ENCODE data around the gene IL7R. TPM values are rescaled to one million over a fixed set of nuclear protein-coding genes. Genes with fewer than 3 reads are reported as not detected.
A peak's percentile ranks its signal among the peaks of the same experiment; 100 is the strongest.

The IL7R gene
- total RNA-seq, 1 donor from 2014 or later = 5.6 TPM

DNA sequence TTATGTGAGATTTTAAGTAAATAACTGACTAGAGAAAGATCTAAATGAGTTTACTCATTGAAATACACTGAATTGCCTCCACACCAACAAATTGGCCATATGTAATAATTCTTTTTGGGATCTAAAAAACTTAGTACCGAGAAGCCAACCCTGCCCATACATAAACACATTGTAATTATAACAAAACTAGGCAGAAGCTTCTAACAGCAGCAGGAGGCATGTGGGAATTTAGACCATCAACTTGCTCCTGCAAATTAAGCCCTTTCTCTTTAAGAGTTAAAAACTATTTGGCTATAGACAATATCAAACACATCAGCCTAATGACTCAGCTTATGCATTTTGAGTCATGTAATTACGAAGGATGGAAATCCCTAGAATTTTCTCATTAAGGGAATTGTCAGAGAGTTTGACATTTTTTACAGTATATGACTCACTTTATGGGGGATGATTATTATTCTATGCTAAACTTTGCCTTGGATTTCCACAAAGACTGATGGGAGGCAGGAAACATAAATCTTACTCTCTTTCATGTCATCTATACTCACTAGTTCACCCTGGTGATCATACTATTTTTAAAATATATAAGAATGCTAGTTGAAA, 1.0 kb downstream of the IL7R start:
- Histone ChIP-seq H3K9ac (ENCODE audit: low read length) (peak overlapping the region; percentile 57), H3K36me3 (ENCODE audit: insufficient read depth, low read length) (no peaks in the 10 kb centered on the region), H3K4me2 (ENCODE audit: low read length) (peak overlapping the region; percentile 77), H3K79me2 (ENCODE audit: insufficient read depth, low read length) (no peaks in the 10 kb centered on the region), H3K27ac (ENCODE audit: low read depth, low read length) (peak overlapping the region; percentile 70), H3K27me3 (ENCODE audit: insufficient read depth, low read length) (no peaks in the 10 kb centered on the region), H4K20me1 (ENCODE audit: insufficient read depth, low read length) (no peaks in the 10 kb centered on the region), H3K4me1 (ENCODE audit: insufficient read depth, low read length) (peaks cover 40% of the 10 kb centered on the region), H3K4me3 (ENCODE audit: insufficient read depth, low read depth, low read length) (peak overlapping the region; percentile 19), H2AFZ (ENCODE audit: low read depth, low read length) (no peak overlapping the region), H3K9me3 (ENCODE audit: insufficient read depth, low read depth, low read length) (no peaks in the 10 kb centered on the region)
- TF ChIP-seq CTCF (IDR thresholded peaks at IDR 0.05; ENCODE audit: insufficient read depth, low read depth, low read length) = no peak
- no peak for TF ChIP-seq EZH2 (IDR thresholded peaks at IDR 0.05; ENCODE audit: insufficient read depth, low read length)
- peak; percentile 97 for FAIRE-seq
- Mint-ChIP-seq H3K9me3 (ENCODE audit: unreplicated experiment) (no peaks in the 10 kb centered on the region), H3K4me3 (ENCODE audit: unreplicated experiment) (peak overlapping the region; percentile 70), H3K27me3 (ENCODE audit: low read depth, unreplicated experiment) (no peaks in the 10 kb centered on the region), H3K27ac (ENCODE audit: unreplicated experiment) (peak overlapping the region; percentile 74), H3K36me3 (ENCODE audit: low read depth, unreplicated experiment) (peaks cover under 1% of the 10 kb centered on the region), H3K4me1 (ENCODE audit: low read depth, unreplicated experiment) (peaks cover 39% of the 10 kb centered on the region)
- DNase-seq (ENCODE audit: low read depth) = peak; percentile 92

DNA sequence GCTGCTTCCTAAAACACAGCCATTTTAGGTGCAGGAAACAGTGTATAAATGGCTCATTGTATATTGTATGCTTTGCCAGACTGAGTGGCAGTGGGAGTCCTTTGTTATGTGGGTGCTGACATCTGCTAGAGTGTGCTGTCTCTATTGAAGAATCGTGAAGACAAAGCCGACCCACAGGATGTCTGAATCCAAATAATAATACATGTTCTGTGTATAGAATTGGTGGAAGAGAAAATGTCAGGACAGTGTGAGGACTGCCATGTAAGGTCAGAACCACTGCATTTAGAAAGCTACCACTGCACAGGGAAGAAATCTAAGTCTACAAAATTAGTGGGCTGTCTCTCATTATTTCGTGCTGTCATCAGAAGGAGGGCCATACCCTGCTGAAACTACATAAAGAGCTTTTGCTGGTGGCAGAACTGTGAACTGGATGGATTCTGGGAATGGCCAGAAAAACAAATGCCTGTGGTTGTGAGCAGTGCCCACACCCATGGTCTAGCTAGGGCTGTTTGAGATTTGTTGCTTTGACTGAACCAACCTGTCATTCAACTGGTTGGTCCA, 2.5 kb downstream of the IL7R start:
- Mint-ChIP-seq H3K36me3 (ENCODE audit: low read depth, unreplicated experiment) (peaks cover 3% of the 10 kb centered on the region), H3K4me1 (ENCODE audit: low read depth, unreplicated experiment) (peaks cover 39% of the 10 kb centered on the region)
- no peak overlapping the region for H3K9ac ChIP-seq (ENCODE audit: low read length)

More for the DNA sequence above, 2.5 kb downstream of the IL7R start:
- peak overlapping the region; percentile 34 for H3K4me2 ChIP-seq (ENCODE audit: low read length)
- FAIRE-seq (peak; percentile 9), DNase-seq (ENCODE audit: low read depth) (peak; percentile 60)
- no peaks in the 10 kb centered on the region for H4K20me1 ChIP-seq (ENCODE audit: insufficient read depth, low read length)
- H3K27ac ChIP-seq (ENCODE audit: low read depth, low read length) = no peak overlapping the region
- H3K9me3 ChIP-seq (ENCODE audit: insufficient read depth, low read depth, low read length) = no peaks in the 10 kb centered on the region
- no peaks in the 10 kb centered on the region for H3K79me2 ChIP-seq (ENCODE audit: insufficient read depth, low read length)
- no peaks in the 10 kb centered on the region for H3K36me3 ChIP-seq (ENCODE audit: insufficient read depth, low read length)
- peak overlapping the region; percentile 73 for H3K27ac Mint-ChIP-seq (ENCODE audit: unreplicated experiment)
- peak overlapping the region; percentile 40 for H2AFZ ChIP-seq (ENCODE audit: low read depth, low read length)
- no peaks in the 10 kb centered on the region for H3K27me3 ChIP-seq (ENCODE audit: insufficient read depth, low read length)
- H3K4me3 Mint-ChIP-seq (ENCODE audit: unreplicated experiment) = no peak overlapping the region
- H3K27me3 Mint-ChIP-seq (ENCODE audit: low read depth, unreplicated experiment) = no peaks in the 10 kb centered on the region
- no peaks in the 10 kb centered on the region for H3K9me3 Mint-ChIP-seq (ENCODE audit: unreplicated experiment)
- peaks cover 40% of the 10 kb centered on the region for H3K4me1 ChIP-seq (ENCODE audit: insufficient read depth, low read length)
- TF ChIP-seq CTCF (IDR thresholded peaks at IDR 0.05; ENCODE audit: insufficient read depth, low read depth, low read length) (no peak), EZH2 (IDR thresholded peaks at IDR 0.05; ENCODE audit: insufficient read depth, low read length) (no peak)
- no peak overlapping the region for H3K4me3 ChIP-seq (ENCODE audit: insufficient read depth, low read depth, low read length)
